ENCODE results near the gene HECTD4. TPM values are rescaled to one million over a fixed set of nuclear protein-coding genes. Genes with fewer than 3 reads are reported as not detected.
"Not testable (repeated sequence)": the region's sequence is repeated elsewhere in the genome, so short reads cannot be mapped to it uniquely, and the experiment has no call there.

The HECTD4 gene
- polyA plus RNA-seq, 3 donors, result 36.9 to 39.6 (median 37.5) TPM

GRCh38 chr12:112282920-112283319 lies 99.3 kb downstream of the HECTD4 start:
- DNase-seq (ENCODE audit: low read depth in 3 of 3, low spot score in 2 of 3), result no peak

- no peak for DNase-seq (ENCODE audit: low read depth in 3 of 3, low spot score in 2 of 3)
Observed at GRCh38 chr12:112275836-112276235, 106.4 kb downstream of the HECTD4 start.

- no peak for DNase-seq (ENCODE audit: low read depth in 3 of 3, low spot score in 2 of 3)
Observed at GRCh38 chr12:112275207-112275606, 107.0 kb downstream of the HECTD4 start.

- no peak for DNase-seq (ENCODE audit: low read depth in 3 of 3, low spot score in 2 of 3)
Observed at GRCh38 chr12:112270673-112271072, 111.6 kb downstream of the HECTD4 start.

GRCh38 chr12:112266473-112266872 lies 115.8 kb downstream of the HECTD4 start:
- no peak for DNase-seq (ENCODE audit: low read depth in 3 of 3, low spot score in 2 of 3)

GRCh38 chr12:112261559-112261958 lies 120.7 kb downstream of the HECTD4 start:
- no peak for DNase-seq (ENCODE audit: low read depth in 3 of 3, low spot score in 2 of 3)

GRCh38 chr12:112258926-112259325 lies 123.3 kb downstream of the HECTD4 start:
- DNase-seq (ENCODE audit: low read depth in 3 of 3, low spot score in 2 of 3), result no peak

- no peak for DNase-seq (ENCODE audit: low read depth in 3 of 3, low spot score in 2 of 3)
Observed at GRCh38 chr12:112256780-112257179, 125.5 kb downstream of the HECTD4 start.

GRCh38 chr12:112252184-112252583 lies 130.0 kb downstream of the HECTD4 start:
- no peak for DNase-seq (ENCODE audit: low read depth in 3 of 3, low spot score in 2 of 3)

- DNase-seq (ENCODE audit: low read depth in 3 of 3, low spot score in 2 of 3), result not testable (repeated sequence)
Observed at GRCh38 chr12:112244902-112245301, 137.3 kb downstream of the HECTD4 start.

- DNase-seq (ENCODE audit: low read depth in 3 of 3, low spot score in 2 of 3), result peak in 2 of 3 donors; percentile 15
Observed at GRCh38 chr12:112243255-112244110, 138.7 kb downstream of the HECTD4 start.

GRCh38 chr12:112241176-112241575 lies 141.1 kb downstream of the HECTD4 start:
- no peak for DNase-seq (ENCODE audit: low read depth in 3 of 3, low spot score in 2 of 3)

GRCh38 chr12:112239881-112240280 lies 142.3 kb downstream of the HECTD4 start:
- no peak for DNase-seq (ENCODE audit: low read depth in 3 of 3, low spot score in 2 of 3)

- DNase-seq (ENCODE audit: low read depth in 3 of 3, low spot score in 2 of 3), result no peak
Observed at GRCh38 chr12:112239020-112239419, 143.2 kb downstream of the HECTD4 start.

- DNase-seq (ENCODE audit: low read depth in 3 of 3, low spot score in 2 of 3), result no peak
Observed at GRCh38 chr12:112238441-112238840, 143.8 kb downstream of the HECTD4 start.

GRCh38 chr12:112236786-112237185 lies 145.4 kb downstream of the HECTD4 start:
- DNase-seq (ENCODE audit: low read depth in 3 of 3, low spot score in 2 of 3), result no peak

- no peak for DNase-seq (ENCODE audit: low read depth in 3 of 3, low spot score in 2 of 3)
Observed at GRCh38 chr12:112236386-112236785, 145.8 kb downstream of the HECTD4 start.

- DNase-seq (ENCODE audit: low read depth in 3 of 3, low spot score in 2 of 3), result no peak
Observed at GRCh38 chr12:112234303-112234702, 147.9 kb downstream of the HECTD4 start.

- DNase-seq (ENCODE audit: low read depth in 3 of 3, low spot score in 2 of 3), result no peak
Observed at GRCh38 chr12:112233242-112233641, 149.0 kb downstream of the HECTD4 start.

GRCh38 chr12:112230136-112230535 lies 152.1 kb downstream of the HECTD4 start:
- no peak for DNase-seq (ENCODE audit: low read depth in 3 of 3, low spot score in 2 of 3)

- no peak for DNase-seq (ENCODE audit: low read depth in 3 of 3, low spot score in 2 of 3)
Observed at GRCh38 chr12:112226768-112227167, 155.5 kb downstream of the HECTD4 start.

- DNase-seq (ENCODE audit: low read depth in 3 of 3, low spot score in 2 of 3), result not testable (repeated sequence)
Observed at GRCh38 chr12:112220628-112221027, 161.6 kb downstream of the HECTD4 start.

Data from right renal cortex interstitium (tissue), 3 donors.